Right lobe of liver (tissue), 4 donors: Measurements from ENCODE around the gene PLA2G2C.

Experiments
- POLR2A ChIP-seq: fragments of 450-650 bp; IDR thresholded peaks from one replicate; pipeline ENCODE4 v1.6.1; 2017; ENCODE audit warnings: antibody characterized with exemption, mild to moderate bottlenecking
- TF ChIP-seq, protein P1 (sequence below), 4 donors: fragments of 200-600 bp in 3 of 4; fragments of 450-650 bp in 1 of 4; IDR thresholded peaks; one replicate each; pipeline versions ENCODE4 v1.5.1 to v1.8.0; 2016 to 2022; ENCODE audit warnings: antibody characterized with exemption in 4 of 4, mild to moderate bottlenecking in 2 of 4
- donor health status: DM: no; HTN: no; CAD: no.
- donor health status: DM: no; HTN: no; CAD: no.
- donor health status: DM: no; HTN: yes; CAD: no.

DNA sequence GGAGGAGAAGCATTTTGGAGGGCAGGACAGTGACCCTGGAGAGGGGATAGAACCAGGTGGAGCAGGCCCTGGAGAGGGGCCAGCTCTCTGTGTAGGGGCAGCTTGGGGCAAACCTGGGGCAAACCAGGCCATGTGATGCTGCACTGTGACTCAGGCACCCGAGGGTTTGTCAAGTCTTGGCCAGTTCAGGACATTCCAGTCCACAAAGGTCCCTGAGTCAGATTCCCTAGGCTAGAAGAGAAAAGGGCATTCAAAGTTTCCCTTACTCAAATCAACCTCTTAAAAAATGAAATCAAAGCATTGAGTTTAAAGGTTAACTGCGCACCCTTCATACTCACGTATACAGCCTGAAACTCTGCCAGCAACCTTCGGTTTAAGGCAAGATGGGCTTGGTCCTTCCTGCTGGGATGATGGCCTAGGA lies 25.2 kb upstream of the PLA2G2C start:
- TF ChIP-seq, protein P1, sequence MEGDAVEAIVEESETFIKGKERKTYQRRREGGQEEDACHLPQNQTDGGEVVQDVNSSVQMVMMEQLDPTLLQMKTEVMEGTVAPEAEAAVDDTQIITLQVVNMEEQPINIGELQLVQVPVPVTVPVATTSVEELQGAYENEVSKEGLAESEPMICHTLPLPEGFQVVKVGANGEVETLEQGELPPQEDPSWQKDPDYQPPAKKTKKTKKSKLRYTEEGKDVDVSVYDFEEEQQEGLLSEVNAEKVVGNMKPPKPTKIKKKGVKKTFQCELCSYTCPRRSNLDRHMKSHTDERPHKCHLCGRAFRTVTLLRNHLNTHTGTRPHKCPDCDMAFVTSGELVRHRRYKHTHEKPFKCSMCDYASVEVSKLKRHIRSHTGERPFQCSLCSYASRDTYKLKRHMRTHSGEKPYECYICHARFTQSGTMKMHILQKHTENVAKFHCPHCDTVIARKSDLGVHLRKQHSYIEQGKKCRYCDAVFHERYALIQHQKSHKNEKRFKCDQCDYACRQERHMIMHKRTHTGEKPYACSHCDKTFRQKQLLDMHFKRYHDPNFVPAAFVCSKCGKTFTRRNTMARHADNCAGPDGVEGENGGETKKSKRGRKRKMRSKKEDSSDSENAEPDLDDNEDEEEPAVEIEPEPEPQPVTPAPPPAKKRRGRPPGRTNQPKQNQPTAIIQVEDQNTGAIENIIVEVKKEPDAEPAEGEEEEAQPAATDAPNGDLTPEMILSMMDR (IDR thresholded peaks at IDR 0.05) = no peak
- no peak for TF ChIP-seq POLR2A
